HG03139 (cell line): ENCODE data around the gene IPO4.
"Not testable (repeated sequence)": the region's sequence is repeated elsewhere in the genome, so short reads cannot be mapped to it uniquely, and the experiment has no call there.

ENCODE experiments used
- ATAC-seq: cut with Tn5 transposase; IDR thresholded peaks from one replicate; pipeline ENCODE4 v1.9.1; 2021; ENCODE audit not compliant: unreplicated experiment

IPO4 gene

GRCh38 chr14:24219080-24219479 is 30.5 kb upstream of the IPO4 start:
- no peak for ATAC-seq

GRCh38 chr14:24216876-24217275 is 28.3 kb upstream of the IPO4 start:
- ATAC-seq, result not testable (repeated sequence)

- no peak for ATAC-seq
These were observed 27.7 kb upstream of the IPO4 start for GRCh38 chr14:24216345-24216699.

GRCh38 chr14:24215495-24216344 is 27.1 kb upstream of the IPO4 start, which contains the start of gene MDP1:
Gene MDP1 (minus strand): TSS chr14:24216066. CDS start chr14:24215955, 111 bp downstream.
- ATAC-seq, result peak; percentile 62

- ATAC-seq, result no peak
These were observed 25.4 kb upstream of the IPO4 start for GRCh38 chr14:24213866-24214662.

GRCh38 chr14:24212924-24213865 is 24.6 kb upstream of the IPO4 start, which contains the start of gene CHMP4A:
Gene CHMP4A (minus strand): TSS chr14:24213488. CDS start chr14:24213439, 49 bp downstream.
- peak; percentile 68 for ATAC-seq

- ATAC-seq, result no peak
These were observed 22.7 kb upstream of the IPO4 start for GRCh38 chr14:24211311-24211710.

GRCh38 chr14:24207625-24208024 is 19.0 kb upstream of the IPO4 start:
- no peak for ATAC-seq

- ATAC-seq, result no peak
These were observed 18.5 kb upstream of the IPO4 start for GRCh38 chr14:24207104-24207551.

- ATAC-seq, result no peak
These were observed 17.9 kb upstream of the IPO4 start for GRCh38 chr14:24206260-24207103.

- no peak for ATAC-seq
These were observed 15.8 kb upstream of the IPO4 start for GRCh38 chr14:24204163-24205146.

- not testable (repeated sequence) for ATAC-seq
These were observed 14.8 kb upstream of the IPO4 start for GRCh38 chr14:24203249-24203886.

- ATAC-seq, result not testable (repeated sequence)
These were observed 13.9 kb upstream of the IPO4 start for GRCh38 chr14:24202538-24202937.

GRCh38 chr14:24198814-24199524 is 10.4 kb upstream of the IPO4 start:
- no peak for ATAC-seq

- ATAC-seq, result no peak
These were observed 8.4 kb upstream of the IPO4 start for GRCh38 chr14:24197056-24197450.

- peak; percentile 10 for ATAC-seq
These were observed 7.7 kb upstream of the IPO4 start for GRCh38 chr14:24196071-24197055.
